ENCODE measurements around the gene TBL1XR1. TPM values are rescaled to one million over a fixed set of nuclear protein-coding genes. Genes with fewer than 3 reads are reported as not detected.
A peak's percentile ranks its signal among the peaks of the same experiment; 100 is the strongest.

TBL1XR1 gene
- total RNA-seq, 1 experiment from 2014 or later: 77.6 TPM

DNA sequence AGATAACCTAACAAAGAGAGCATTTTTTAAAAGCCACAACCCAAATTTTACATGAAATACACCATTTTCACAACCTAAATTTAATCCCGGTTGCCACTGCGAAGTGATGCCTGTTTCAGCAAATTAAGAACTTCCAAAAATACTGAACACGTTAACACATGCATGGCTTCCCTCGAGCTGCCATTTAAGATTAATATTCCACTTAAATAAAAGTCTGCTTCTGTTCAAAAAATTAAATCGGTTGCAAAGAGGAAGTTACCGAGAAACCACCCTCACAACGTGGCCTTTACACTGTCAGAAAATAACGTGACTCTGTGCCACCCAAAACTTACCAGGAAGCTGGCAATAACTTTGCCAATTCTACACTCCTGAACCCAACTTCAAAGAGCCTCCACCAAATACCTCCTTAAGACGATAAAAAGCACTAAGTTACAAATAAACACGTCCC is 1.2 kb downstream of the TBL1XR1 start:
- Histone ChIP-seq H3K9me3 (ENCODE audit: low read length) (no peaks in the 10 kb centered on the region), H3K9ac (ENCODE audit: low read length) (peak overlapping the region; percentile 90), H3K27me3 (ENCODE audit: low read length) (no peaks in the 10 kb centered on the region), H3K4me3 (ENCODE audit: low read length) (peak overlapping the region; percentile 92), H3K36me3 (ENCODE audit: low read depth, low read length) (peaks cover 7% of the 10 kb centered on the region), H3K27ac (ENCODE audit: low read length) (peak overlapping the region; percentile 87), H3K4me2 (ENCODE audit: low read length) (peak overlapping the region; percentile 92), H3K9me2 (replicated peaks; ENCODE audit: low read length) (no peaks in the 10 kb centered on the region), H4K20me1 (ENCODE audit: low read length) (peaks cover 22% of the 10 kb centered on the region), H3K4me1 (ENCODE audit: insufficient read depth, low read length) (peaks cover 26% of the 10 kb centered on the region), H2AFZ (ENCODE audit: low read length) (peak overlapping the region; percentile 56), H3K79me2 (ENCODE audit: low read length) (peaks cover 58% of the 10 kb centered on the region), H3F3A (ENCODE audit: low read length, unreplicated experiment) (no peaks in the 10 kb centered on the region)
- DNase-seq (peak; percentile 32), ATAC-seq (no peak; the same call in 1 of the 2 replicates)
- ChIA-PET POLR2A (ENCODE audit: unreplicated experiment) (interaction anchor here (0.6 kb wide), 2 partner anchors 394 to 1960 kb away, joined by 3 to 4 read pairs; no protein-coding TSS in a partner anchor), CTCF (no interaction called here)
- intact Hi-C loops (cut with micrococcal nuclease): loop anchor here (5.0 kb wide), 5 partner anchors 111 to 736 kb away; no protein-coding TSS in a partner anchor
- no TSS peak for BruUV-seq (replicated peaks)
- TF ChIP-seq EZH2 (IDR thresholded peaks at IDR 0.05; ENCODE audit: low read length, unreplicated experiment) (no peak), EZH2phosphoT487 (IDR thresholded peaks at IDR 0.05; ENCODE audit: borderline replicate concordance, low read length) (no peak)
- TF ChIP-seq, protein P1, sequence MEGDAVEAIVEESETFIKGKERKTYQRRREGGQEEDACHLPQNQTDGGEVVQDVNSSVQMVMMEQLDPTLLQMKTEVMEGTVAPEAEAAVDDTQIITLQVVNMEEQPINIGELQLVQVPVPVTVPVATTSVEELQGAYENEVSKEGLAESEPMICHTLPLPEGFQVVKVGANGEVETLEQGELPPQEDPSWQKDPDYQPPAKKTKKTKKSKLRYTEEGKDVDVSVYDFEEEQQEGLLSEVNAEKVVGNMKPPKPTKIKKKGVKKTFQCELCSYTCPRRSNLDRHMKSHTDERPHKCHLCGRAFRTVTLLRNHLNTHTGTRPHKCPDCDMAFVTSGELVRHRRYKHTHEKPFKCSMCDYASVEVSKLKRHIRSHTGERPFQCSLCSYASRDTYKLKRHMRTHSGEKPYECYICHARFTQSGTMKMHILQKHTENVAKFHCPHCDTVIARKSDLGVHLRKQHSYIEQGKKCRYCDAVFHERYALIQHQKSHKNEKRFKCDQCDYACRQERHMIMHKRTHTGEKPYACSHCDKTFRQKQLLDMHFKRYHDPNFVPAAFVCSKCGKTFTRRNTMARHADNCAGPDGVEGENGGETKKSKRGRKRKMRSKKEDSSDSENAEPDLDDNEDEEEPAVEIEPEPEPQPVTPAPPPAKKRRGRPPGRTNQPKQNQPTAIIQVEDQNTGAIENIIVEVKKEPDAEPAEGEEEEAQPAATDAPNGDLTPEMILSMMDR (conservative IDR thresholded peaks at IDR 0.05; ENCODE audit: low read depth, low read length): no peak

DNA sequence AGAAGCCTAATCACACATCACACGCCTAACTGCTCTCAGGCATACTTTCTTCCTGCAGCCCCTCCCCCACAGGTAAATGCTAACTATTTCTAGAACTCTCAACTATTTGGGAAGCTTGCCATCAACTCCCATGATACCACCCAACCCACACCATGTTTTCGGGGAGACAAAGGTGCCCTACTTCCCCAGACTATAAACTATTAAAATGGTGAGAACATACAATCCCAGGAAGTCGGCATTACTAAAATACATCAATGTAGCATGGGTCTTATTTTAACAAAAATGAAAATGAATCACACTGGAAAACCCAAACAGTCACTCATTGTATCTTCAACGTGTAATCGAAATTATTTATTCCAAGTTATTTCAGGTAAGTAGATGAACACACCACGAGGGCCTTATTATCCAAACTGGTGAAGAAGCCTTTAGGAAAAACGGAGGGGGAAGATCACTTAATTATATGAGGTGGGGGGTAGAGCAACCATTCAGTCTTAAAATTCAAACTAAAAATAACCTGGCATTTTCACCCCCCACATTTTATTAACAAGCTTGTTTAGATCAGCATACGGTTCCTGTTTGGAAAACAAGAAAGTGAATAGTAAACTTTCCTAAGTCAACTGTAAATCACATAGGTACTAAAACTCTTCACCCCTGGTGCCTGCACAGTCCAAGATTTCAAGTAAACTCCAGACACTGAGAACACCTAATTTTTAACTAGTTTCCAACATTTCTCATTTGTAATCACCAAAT is 1.9 kb downstream of the TBL1XR1 start:
- BruUV-seq (replicated peaks): TSS peak; percentile 58

More for the DNA sequence above, 1.9 kb downstream of the TBL1XR1 start:
- no peaks in the 10 kb centered on the region for H3K9me3 ChIP-seq (ENCODE audit: low read length)
- ATAC-seq: no peak
- CTCF ChIA-PET: no interaction called here
- intact Hi-C loops (cut with micrococcal nuclease): loop anchor here (2.0 to 5.0 kb wide), 6 partner anchors 45 to 737 kb away; no protein-coding TSS in a partner anchor
- H4K20me1 ChIP-seq (ENCODE audit: low read length): peaks cover 28% of the 10 kb centered on the region
- peak overlapping the region; percentile 56 for H2AFZ ChIP-seq (ENCODE audit: low read length)
- H3K27ac ChIP-seq (ENCODE audit: low read length): peak overlapping the region; percentile 87
- H3F3A ChIP-seq (ENCODE audit: low read length, unreplicated experiment): no peaks in the 10 kb centered on the region
- H3K36me3 ChIP-seq (ENCODE audit: low read depth, low read length): peaks cover 7% of the 10 kb centered on the region
- POLR2A ChIA-PET (ENCODE audit: unreplicated experiment): interaction anchor here (0.6 kb wide), 2 partner anchors 395 to 1961 kb away, joined by 3 to 4 read pairs; no protein-coding TSS in a partner anchor
- TF ChIP-seq, protein P1 (conservative IDR thresholded peaks at IDR 0.05; ENCODE audit: low read depth, low read length): no peak
- TF ChIP-seq EZH2phosphoT487 (IDR thresholded peaks at IDR 0.05; ENCODE audit: borderline replicate concordance, low read length) (no peak), EZH2 (IDR thresholded peaks at IDR 0.05; ENCODE audit: low read length, unreplicated experiment) (no peak)
- H3K27me3 ChIP-seq (ENCODE audit: low read length): no peaks in the 10 kb centered on the region
- no peaks in the 10 kb centered on the region for H3K9me2 ChIP-seq (replicated peaks; ENCODE audit: low read length)
- peak overlapping the region; percentile 92 for H3K4me2 ChIP-seq (ENCODE audit: low read length)
- DNase-seq: peak; percentile 58
- peak overlapping the region; percentile 92 for H3K4me3 ChIP-seq (ENCODE audit: low read length)
- H3K9ac ChIP-seq (ENCODE audit: low read length): peak overlapping the region; percentile 90
- H3K79me2 ChIP-seq (ENCODE audit: low read length): peaks cover 64% of the 10 kb centered on the region
- peaks cover 26% of the 10 kb centered on the region for H3K4me1 ChIP-seq (ENCODE audit: insufficient read depth, low read length)

Measured in PC-3 (cell line).